ENCODE data around the gene TRAF3IP1. TPM values are rescaled to one million over a fixed set of nuclear protein-coding genes. Genes with fewer than 3 reads are reported as not detected.

Gene TRAF3IP1
- total RNA-seq, 6 donors from 2014 or later = 14.0 to 26.8 (median 18.8) TPM

DNA sequence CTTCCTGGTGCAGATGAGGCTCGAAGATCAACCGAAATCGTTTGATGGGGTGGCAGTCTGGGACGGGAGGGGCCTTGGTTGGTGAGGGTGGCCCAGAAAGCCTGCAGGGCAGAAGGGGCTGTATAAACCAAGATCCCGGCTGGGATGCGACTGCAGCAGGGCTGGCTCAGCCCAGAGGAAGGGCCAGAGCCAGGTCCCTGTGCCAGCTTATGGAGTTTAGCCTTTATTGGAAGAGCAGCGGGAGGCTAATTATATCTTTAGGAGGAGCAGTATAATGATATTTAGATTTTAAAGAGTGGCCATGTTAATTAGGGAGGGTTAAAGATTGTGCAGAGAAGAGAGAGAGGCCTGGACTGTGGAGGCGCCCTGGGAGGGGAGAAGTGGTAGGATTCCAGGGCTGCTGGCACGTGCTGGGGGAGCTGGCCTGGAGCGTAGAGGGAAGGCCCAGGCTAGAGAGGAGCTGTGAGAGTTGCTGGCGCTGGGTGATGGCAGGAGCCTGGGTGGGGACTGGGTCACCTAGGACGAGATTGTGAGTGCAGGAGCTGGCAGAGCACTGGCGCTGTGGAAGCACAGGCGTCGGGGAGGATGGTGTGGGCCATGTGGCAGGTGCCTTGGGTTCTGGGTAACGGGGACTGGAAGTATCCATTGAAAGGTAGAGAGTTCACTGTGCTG is 25.1 kb downstream of the TRAF3IP1 start:
- TF ChIP-seq POLR2A (IDR thresholded peaks at IDR 0.05) = no peak
- TF ChIP-seq POLR2AphosphoS5 (IDR thresholded peaks at IDR 0.05) = no peak
- TF ChIP-seq, protein P1, sequence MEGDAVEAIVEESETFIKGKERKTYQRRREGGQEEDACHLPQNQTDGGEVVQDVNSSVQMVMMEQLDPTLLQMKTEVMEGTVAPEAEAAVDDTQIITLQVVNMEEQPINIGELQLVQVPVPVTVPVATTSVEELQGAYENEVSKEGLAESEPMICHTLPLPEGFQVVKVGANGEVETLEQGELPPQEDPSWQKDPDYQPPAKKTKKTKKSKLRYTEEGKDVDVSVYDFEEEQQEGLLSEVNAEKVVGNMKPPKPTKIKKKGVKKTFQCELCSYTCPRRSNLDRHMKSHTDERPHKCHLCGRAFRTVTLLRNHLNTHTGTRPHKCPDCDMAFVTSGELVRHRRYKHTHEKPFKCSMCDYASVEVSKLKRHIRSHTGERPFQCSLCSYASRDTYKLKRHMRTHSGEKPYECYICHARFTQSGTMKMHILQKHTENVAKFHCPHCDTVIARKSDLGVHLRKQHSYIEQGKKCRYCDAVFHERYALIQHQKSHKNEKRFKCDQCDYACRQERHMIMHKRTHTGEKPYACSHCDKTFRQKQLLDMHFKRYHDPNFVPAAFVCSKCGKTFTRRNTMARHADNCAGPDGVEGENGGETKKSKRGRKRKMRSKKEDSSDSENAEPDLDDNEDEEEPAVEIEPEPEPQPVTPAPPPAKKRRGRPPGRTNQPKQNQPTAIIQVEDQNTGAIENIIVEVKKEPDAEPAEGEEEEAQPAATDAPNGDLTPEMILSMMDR (IDR thresholded peaks at IDR 0.05) = no peak
- no peak for TF ChIP-seq EP300 (IDR thresholded peaks at IDR 0.05)
- Histone ChIP-seq H3K36me3 (peaks cover 0 to 35% (median 15%) of the 10 kb centered on the region in 4 donors), H3K27ac (no peak overlapping the region), H3K27me3 (no peaks in the 10 kb centered on the region), H3K4me3 (no peak overlapping the region), H3K9me3 (no peaks in the 10 kb centered on the region), H3K4me1 (no peaks in the 10 kb centered on the region)
- ATAC-seq (ENCODE audit: low FRiP score in 2 of 2) = no peak
- WGBS, 2 donors = 93 to 98% methylated on average over 16 of the region's 16 CpGs
- no peak for DNase-seq

DNA sequence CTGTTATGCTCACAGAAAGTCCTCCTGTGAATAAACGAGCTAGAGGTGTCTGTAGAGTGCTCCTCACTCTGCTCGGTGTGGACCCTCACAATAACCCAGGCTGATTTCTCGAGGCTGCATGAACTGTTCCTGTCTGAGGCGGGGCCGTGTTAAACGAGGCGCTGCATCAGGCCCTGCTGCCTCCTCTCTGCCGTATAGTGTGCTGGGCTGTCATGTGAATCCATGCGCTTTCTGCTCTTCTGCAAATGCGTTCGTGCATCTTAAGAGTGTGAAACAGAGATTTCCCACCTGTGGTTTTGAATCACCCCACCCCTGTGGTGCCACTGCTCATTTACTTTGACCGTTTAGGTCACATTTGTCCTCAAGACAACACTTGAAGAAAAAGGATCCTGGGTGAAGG is 26.2 kb downstream of the TRAF3IP1 start:
- Histone ChIP-seq H3K4me1 (no peaks in the 10 kb centered on the region), H3K27me3 (no peaks in the 10 kb centered on the region), H3K9me3 (no peaks in the 10 kb centered on the region), H3K27ac (no peak overlapping the region), H3K36me3 (peaks cover 0 to 38% (median 15%) of the 10 kb centered on the region in 4 donors), H3K4me3 (no peak overlapping the region)
- ATAC-seq (ENCODE audit: low FRiP score in 2 of 2) (no peak), DNase-seq (no peak)
- 84 to 87% methylated on average over 12 of the region's 12 CpGs for WGBS, 2 donors
- TF ChIP-seq, protein P1 (IDR thresholded peaks at IDR 0.05) = no peak

DNA sequence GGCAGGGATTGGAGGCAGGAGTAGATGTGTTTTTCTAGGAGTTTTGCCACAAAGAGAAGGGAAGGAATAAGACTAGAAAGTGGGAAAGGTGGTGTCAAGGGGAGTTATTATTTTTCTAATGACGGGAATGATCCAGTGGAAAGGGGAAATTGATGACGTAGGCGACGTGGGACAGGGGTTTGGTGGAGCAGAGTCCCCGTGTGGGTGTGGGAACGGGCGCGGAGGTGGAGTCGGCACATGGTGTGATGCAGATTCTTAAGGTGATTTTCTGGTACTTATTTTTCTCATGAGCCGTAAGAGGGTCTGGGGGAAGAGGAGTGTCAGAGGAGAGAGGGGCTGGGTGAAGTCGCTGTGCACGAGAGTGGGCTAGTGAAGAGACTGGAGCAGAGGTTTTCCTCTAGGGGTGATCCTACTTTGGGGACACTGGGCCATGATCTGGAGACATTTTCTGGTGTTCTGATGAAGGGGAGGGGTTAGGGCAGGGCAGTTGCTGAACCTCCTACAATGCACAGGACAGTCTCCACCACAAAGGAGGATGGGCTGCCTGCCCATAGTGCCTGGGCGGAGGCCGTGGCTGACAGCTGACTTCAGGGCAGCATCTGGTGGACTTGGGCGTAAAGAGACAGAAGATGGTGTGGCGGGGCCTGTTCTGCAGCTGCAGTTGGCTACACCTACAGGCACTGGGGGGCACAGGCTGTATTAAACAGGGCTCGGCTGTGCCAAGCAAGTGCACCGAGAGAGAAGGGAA is 30.0 kb downstream of the TRAF3IP1 start:
- Histone ChIP-seq H3K4me3 (no peak overlapping the region), H3K27me3 (no peaks in the 10 kb centered on the region), H3K9me3 (no peaks in the 10 kb centered on the region), H3K27ac (no peak overlapping the region), H3K36me3 (peaks cover 0 to 54% (median 16%) of the 10 kb centered on the region in 4 donors), H3K4me1 (no peaks in the 10 kb centered on the region)
- DNase-seq = no peak
- TF ChIP-seq POLR2AphosphoS5 (IDR thresholded peaks at IDR 0.05) (no peak), EP300 (IDR thresholded peaks at IDR 0.05) (no peak), POLR2A (IDR thresholded peaks at IDR 0.05) (no peak)
- TF ChIP-seq, protein P1 (IDR thresholded peaks at IDR 0.05) = no peak
- no peak for ATAC-seq (ENCODE audit: low FRiP score in 2 of 2)
- WGBS, 2 donors = 95 to 96% methylated on average over 18 of the region's 18 CpGs

DNA sequence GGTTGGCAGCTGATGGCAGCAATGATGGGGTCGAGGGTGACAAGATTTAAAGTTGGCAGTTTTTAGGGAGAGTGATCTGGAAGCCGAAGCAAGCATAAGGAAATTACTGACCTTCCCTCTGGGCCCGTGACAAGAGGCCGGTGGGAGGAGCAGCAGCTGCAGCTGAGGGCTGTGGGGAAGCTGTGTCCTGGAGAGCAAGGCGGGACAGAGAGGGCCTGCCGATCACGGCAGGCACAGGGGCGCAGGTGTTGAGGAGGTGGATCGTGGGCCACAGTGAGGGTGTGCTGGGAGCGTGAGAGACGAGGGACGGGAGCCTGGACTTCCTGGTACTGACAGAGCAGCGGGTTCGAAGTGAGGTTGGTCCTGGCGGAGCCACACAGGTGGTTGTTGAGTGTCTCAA is 31.0 kb downstream of the TRAF3IP1 start:
- 86 to 90% methylated on average over 15 of the region's 15 CpGs for WGBS, 2 donors
- Histone ChIP-seq H3K9me3 (no peaks in the 10 kb centered on the region), H3K4me3 (no peak overlapping the region), H3K36me3 (peaks cover 0 to 61% (median 16%) of the 10 kb centered on the region in 4 donors), H3K27ac (no peak overlapping the region), H3K4me1 (no peaks in the 10 kb centered on the region), H3K27me3 (no peaks in the 10 kb centered on the region)
- ATAC-seq (ENCODE audit: low FRiP score in 2 of 2) = no peak
- no peak for DNase-seq
- TF ChIP-seq, protein P1 (IDR thresholded peaks at IDR 0.05) = no peak
- no peak for TF ChIP-seq POLR2A (IDR thresholded peaks at IDR 0.05)
- no peak for TF ChIP-seq POLR2AphosphoS5 (IDR thresholded peaks at IDR 0.05)
- TF ChIP-seq EP300 (IDR thresholded peaks at IDR 0.05) = no peak
